ENCODE measurements around the gene ONECUT3.

DNA sequence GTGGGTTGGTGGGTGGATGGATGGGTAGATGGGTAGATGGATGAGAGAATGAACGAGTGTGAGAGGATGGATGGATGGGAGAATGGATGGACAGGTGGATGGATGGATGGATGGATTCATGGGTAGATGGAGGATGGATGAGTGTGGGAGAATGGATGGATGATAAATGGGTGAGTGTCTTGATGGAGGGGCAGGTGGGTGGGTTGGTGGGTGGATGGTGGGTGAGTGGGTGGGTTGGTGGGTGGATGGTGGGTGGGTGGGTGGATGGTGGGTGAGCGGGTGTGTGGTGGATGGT lies 35.4 kb upstream of the ONECUT3 start:
- TF ChIP-seq, protein P1, sequence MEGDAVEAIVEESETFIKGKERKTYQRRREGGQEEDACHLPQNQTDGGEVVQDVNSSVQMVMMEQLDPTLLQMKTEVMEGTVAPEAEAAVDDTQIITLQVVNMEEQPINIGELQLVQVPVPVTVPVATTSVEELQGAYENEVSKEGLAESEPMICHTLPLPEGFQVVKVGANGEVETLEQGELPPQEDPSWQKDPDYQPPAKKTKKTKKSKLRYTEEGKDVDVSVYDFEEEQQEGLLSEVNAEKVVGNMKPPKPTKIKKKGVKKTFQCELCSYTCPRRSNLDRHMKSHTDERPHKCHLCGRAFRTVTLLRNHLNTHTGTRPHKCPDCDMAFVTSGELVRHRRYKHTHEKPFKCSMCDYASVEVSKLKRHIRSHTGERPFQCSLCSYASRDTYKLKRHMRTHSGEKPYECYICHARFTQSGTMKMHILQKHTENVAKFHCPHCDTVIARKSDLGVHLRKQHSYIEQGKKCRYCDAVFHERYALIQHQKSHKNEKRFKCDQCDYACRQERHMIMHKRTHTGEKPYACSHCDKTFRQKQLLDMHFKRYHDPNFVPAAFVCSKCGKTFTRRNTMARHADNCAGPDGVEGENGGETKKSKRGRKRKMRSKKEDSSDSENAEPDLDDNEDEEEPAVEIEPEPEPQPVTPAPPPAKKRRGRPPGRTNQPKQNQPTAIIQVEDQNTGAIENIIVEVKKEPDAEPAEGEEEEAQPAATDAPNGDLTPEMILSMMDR (IDR thresholded peaks at IDR 0.05): no peak
- TF ChIP-seq POLR2A (IDR thresholded peaks at IDR 0.05): no peak

Measured in heart left ventricle (tissue), 13 donors.